Measurements from ENCODE around the gene MYOM3. TPM values are rescaled to one million over a fixed set of nuclear protein-coding genes. Genes with fewer than 3 reads are reported as not detected.

Gene MYOM3
- total and polyA plus RNA-seq, 2 of the 13 experiments (the other 11 are each of a cell fraction or from before 2014, with no cell fraction given): 5.8 to 15.3 TPM

DNA sequence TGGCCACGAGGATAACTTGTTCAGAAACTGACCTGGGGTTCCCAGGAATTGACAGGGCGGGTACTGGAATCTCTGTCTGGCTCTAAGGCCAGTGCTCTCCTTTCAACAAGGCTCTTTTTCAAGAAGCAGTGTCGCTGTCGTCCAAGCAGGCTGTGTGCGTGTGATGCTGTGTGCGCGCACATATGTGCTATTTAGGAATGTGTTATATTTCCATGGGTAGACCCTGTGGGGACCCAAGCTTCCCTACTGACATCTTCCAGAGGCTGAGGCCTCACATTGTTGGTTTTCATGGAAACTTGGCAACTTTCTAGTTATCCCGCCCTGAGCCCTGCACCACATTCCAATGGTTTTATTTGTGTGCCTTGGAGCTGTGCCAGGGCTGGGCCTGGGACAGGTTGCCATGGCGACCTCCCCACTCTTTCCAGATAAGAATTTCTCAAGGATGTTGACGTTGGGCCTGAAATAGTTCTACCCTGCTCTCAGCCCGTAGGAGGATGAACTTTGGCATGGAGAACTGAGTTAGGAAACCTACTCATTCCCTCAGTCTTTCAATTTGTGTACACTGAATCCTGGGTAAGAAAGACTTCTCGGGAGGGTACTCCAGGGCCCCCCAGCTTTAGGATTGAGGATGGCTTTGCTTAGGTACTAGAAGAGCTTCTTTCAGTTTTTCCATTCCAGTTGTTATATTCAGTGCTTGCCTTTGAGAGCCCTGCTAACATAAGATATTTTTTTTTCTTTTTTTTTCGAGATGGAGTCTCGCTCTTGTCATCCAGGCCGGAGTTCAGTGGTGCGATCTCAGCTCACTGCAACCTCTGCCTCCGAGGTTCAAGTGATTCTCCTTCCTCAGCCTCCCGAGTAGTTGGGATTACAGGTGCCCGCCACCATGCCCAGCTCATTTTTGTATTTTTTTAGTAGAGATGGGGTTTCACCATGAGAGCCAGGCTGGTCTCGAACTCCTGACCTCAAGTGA lies 93.0 kb downstream of the MYOM3 start (continued):
- TF ChIP-seq ZNF501 (CRISPR knock-in tag; IDR thresholded peaks at IDR 0.05) (peak; percentile 55), MED8 (CRISPR knock-in tag; IDR thresholded peaks at IDR 0.05; ENCODE audit: insufficient replicate concordance) (peak; percentile 30), ZNF256 (CRISPR knock-in tag; conservative IDR thresholded peaks at IDR 0.05) (no peak), ZFP36L2 (CRISPR knock-in tag; IDR thresholded peaks at IDR 0.05) (no peak), SAFB2 (CRISPR knock-in tag; IDR thresholded peaks at IDR 0.05; ENCODE audit: borderline replicate concordance, low read depth) (no peak), HNF1A (IDR thresholded peaks at IDR 0.05; ENCODE audit: low read depth) (peak; percentile 13; the same call in 1 of the 2 replicates), HNF1A (CRISPR knock-in tag; IDR thresholded peaks at IDR 0.05; ENCODE audit: borderline replicate concordance) (peak; percentile 44; the same call in 1 of the 2 replicates), ZNF773 (CRISPR knock-in tag; IDR thresholded peaks at IDR 0.05; ENCODE audit: borderline replicate concordance) (no peak), SMAD1 (CRISPR knock-in tag; IDR thresholded peaks at IDR 0.05; ENCODE audit: borderline replicate concordance, low read depth) (no peak; the same call in 1 of the 2 replicates), ZNF414 (CRISPR knock-in tag; IDR thresholded peaks at IDR 0.05) (no peak), ZBTB42 (CRISPR knock-in tag; IDR thresholded peaks at IDR 0.05) (no peak), TP53 (CRISPR knock-in tag; conservative IDR thresholded peaks at IDR 0.05) (no peak), MTA1 (CRISPR knock-in tag; IDR thresholded peaks at IDR 0.05; ENCODE audit: borderline replicate concordance) (peak; percentile 70; the same call in 1 of the 2 replicates), ZSCAN25 (CRISPR knock-in tag; IDR thresholded peaks at IDR 0.05) (peak; percentile 59; the same call in 1 of the 2 replicates), U2AF1 (optimal IDR thresholded peaks at IDR 0.05; ENCODE audit: low read depth, low read length) (no peak), NCOA2 (CRISPR knock-in tag; IDR thresholded peaks at IDR 0.05) (peak; percentile 86), ZBTB20 (CRISPR knock-in tag; IDR thresholded peaks at IDR 0.05; ENCODE audit: borderline replicate concordance, low read depth) (0 out of 2 replicates have a peak, but pooled peaks have one; percentile 35), SIN3B (IDR thresholded peaks at IDR 0.05; ENCODE audit: low read length) (no peak)
- TF ChIP-seq, protein P1, sequence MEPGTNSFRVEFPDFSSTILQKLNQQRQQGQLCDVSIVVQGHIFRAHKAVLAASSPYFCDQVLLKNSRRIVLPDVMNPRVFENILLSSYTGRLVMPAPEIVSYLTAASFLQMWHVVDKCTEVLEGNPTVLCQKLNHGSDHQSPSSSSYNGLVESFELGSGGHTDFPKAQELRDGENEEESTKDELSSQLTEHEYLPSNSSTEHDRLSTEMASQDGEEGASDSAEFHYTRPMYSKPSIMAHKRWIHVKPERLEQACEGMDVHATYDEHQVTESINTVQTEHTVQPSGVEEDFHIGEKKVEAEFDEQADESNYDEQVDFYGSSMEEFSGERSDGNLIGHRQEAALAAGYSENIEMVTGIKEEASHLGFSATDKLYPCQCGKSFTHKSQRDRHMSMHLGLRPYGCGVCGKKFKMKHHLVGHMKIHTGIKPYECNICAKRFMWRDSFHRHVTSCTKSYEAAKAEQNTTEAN (CRISPR knock-in tag; conservative IDR thresholded peaks at IDR 0.05): no peak; the same call in 1 of the 2 replicates

Measured in HepG2 (cell line).